K562 (cell line): ENCODE results near the gene TMEM120B. TPM values are rescaled to one million over a fixed set of nuclear protein-coding genes. Genes with fewer than 3 reads are reported as not detected.

ENCODE experiments used
- CBFB ChIP-seq: sonication (generic); formaldehyde crosslinking; IDR thresholded peaks from 2 replicates; pipeline ENCODE4 v1.4.0; 2020; ENCODE audit warnings: mild to moderate bottlenecking, missing genetic modification reagents
- ELF2 ChIP-seq: fragments of 250-450 bp; sonication (Bioruptor Pico); IDR thresholded peaks from 2 replicates; pipeline ENCODE4 v1.5.0; 2021; ENCODE audit warnings: mild to moderate bottlenecking
- EZH2 ChIP-seq: IDR thresholded peaks from 2 replicates; pipeline ENCODE4 v1.6.1; 2012; ENCODE audit warnings: low read depth, mild to moderate bottlenecking, inconsistent platforms, low read length, borderline replicate concordance
- GATA2 ChIP-seq: sonication (generic); formaldehyde crosslinking; IDR thresholded peaks from 2 replicates; pipeline ENCODE4 v1.4.0; 2020; ENCODE audit warnings: mild to moderate bottlenecking, missing genetic modification reagents
- HDAC2 ChIP-seq: fragments of 450-650 bp; IDR thresholded peaks from 2 replicates; pipeline ENCODE4 v1.6.1; 2016; ENCODE audit warnings: mild to moderate bottlenecking
- HMGN3 ChIP-seq: IDR thresholded peaks from 2 replicates; pipeline ENCODE4 v1.6.1; 2011; ENCODE audit warnings: borderline replicate concordance, low read depth, mild to moderate bottlenecking, mixed read lengths, low read length; ENCODE audit not compliant: insufficient read length; ENCODE audit errors: extremely low read depth
- KAT7 ChIP-seq: sonication (generic); formaldehyde crosslinking; IDR thresholded peaks from 2 replicates; pipeline ENCODE4 v1.8.0; 2022; ENCODE audit warnings: missing genetic modification reagents, mild to moderate bottlenecking, borderline replicate concordance
- MCM7 ChIP-seq, 2 experiments: fragments of 450-650 bp; IDR thresholded peaks; 2 replicates each; pipeline ENCODE4 v1.6.1; 2016 to 2018
- NRF1 ChIP-seq, 2 experiments: fragments of 450-650 bp; IDR thresholded peaks in 1 of 2; conservative IDR thresholded peaks in 1 of 2; 2 replicates each; pipeline ENCODE4 v1.6.1; 2014; ENCODE audit warnings: mild to moderate bottlenecking in 2 of 2
- RAD21 ChIP-seq, 2 experiments: fragments of 250-450 bp in 1 of 2; fragments of 450-650 bp in 1 of 2; sonication (Bioruptor Pico) in 1 of 2; formaldehyde crosslinking in 1 of 2; IDR thresholded peaks in 1 of 2; conservative IDR thresholded peaks in 1 of 2; 2 replicates each; pipeline versions ENCODE4 v1.4.0 to v1.8.0; 2020 to 2022; ENCODE audit warnings: mild to moderate bottlenecking in 2 of 2, moderate library complexity in 1 of 2
- RUNX1 ChIP-seq: sonication (generic); IDR thresholded peaks from 2 replicates; pipeline ENCODE4 v1.6.1; 2016; ENCODE audit warnings: antibody characterized with exemption, low read depth
- SNRNP70 ChIP-seq: fragments of 200-400 bp; formaldehyde crosslinking; optimal IDR thresholded peaks from 2 replicates; pipeline ENCODE3; 2017; ENCODE audit warnings: low read depth, low read length
- TEAD1 ChIP-seq, 2 experiments: fragments of 450-650 bp in 1 of 2; sonication (generic) in 1 of 2; formaldehyde crosslinking; IDR thresholded peaks; 2 replicates each; pipeline versions ENCODE4 v1.4.0 to v1.8.0; 2020 to 2022; ENCODE audit warnings: mild to moderate bottlenecking in 2 of 2, missing genetic modification reagents in 1 of 2
- TOE1 ChIP-seq, 2 experiments: fragments of 450-650 bp in 1 of 2; sonication (generic) in 1 of 2; formaldehyde crosslinking in 1 of 2; IDR thresholded peaks; 2 replicates each; pipeline versions ENCODE4 v1.7.1 to v1.8.0; 2016 to 2022; ENCODE audit warnings: borderline replicate concordance in 2 of 2, mild to moderate bottlenecking in 2 of 2, antibody characterized with exemption in 1 of 2, inconsistent platforms in 1 of 2, low read depth in 1 of 2, missing genetic modification reagents in 1 of 2, moderate library complexity in 1 of 2
- TSC22D4 ChIP-seq: fragments of 450-650 bp; IDR thresholded peaks from 2 replicates; pipeline ENCODE4 v1.6.1; 2016; ENCODE audit warnings: missing genetic modification characterization, missing biosample characterization, control low read depth
- ZNF778 ChIP-seq: fragments of 450-650 bp; formaldehyde crosslinking; IDR thresholded peaks from 2 replicates; pipeline ENCODE4 v1.4.0; 2020; ENCODE audit warnings: mild to moderate bottlenecking, moderate library complexity
- polyA plus RNA-seq, 8 experiments: library from polyadenylated mRNA; depleted of rRNA in 4 of 8; stranded (reverse) in 5 of 8; unstranded in 3 of 8; fragments of >200 nt; fragmentation: Nextera tagmentation in 2 of 8; fragmentation: Illumina TruSeq in 1 of 8; extraction: Ambion mirVana in 2 of 8; extraction: Trizol in 1 of 8; gene quantifications; 2 replicates each; pipeline versions ENCODE4 v1.2.1 to v1.2.3, GENCODE V29; 2011 to 2014; ENCODE audit warnings: inconsistent platforms in 1 of 8, missing spikeins in 1 of 8
- total RNA-seq, 7 experiments: library from RNA; depleted of rRNA in 6 of 7; stranded (reverse); fragments of >200 nt in 6 of 7; fragmentation: Illumina TruSeq in 2 of 7; extraction: Trizol in 2 of 7; gene quantifications; 2 replicates each; pipeline versions ENCODE4 v1.2.1 to v1.2.3, GENCODE V29; 2011 to 2021; ENCODE audit warnings: low replicate concordance in 1 of 7
- TF ChIP-seq, protein P1 (sequence below), 2 experiments: fragments of 450-650 bp; IDR thresholded peaks; 2 replicates each; pipeline ENCODE4 v1.6.1; 2016
- TF ChIP-seq, protein P2 (sequence below), 3 experiments: fragments of 200-800 bp in 1 of 3; fragments of 250-450 bp in 1 of 3; fragments of 450-650 bp in 1 of 3; sonication (Bioruptor Pico) in 1 of 3; sonication (Bioruptor generic) in 1 of 3; formaldehyde crosslinking in 1 of 3; IDR thresholded peaks; 2 replicates each; pipeline versions ENCODE4 v1.6.1 to v1.8.0; 2016 to 2022; ENCODE audit warnings: mild to moderate bottlenecking in 2 of 3, missing genetic modification characterization in 2 of 3, missing compliant biosample characterization in 1 of 3, moderate library complexity in 1 of 3
- TF ChIP-seq, protein P3 (sequence below): fragments of 250-450 bp; sonication (Bioruptor Pico); IDR thresholded peaks from 2 replicates; pipeline ENCODE4 v1.5.0; 2021; ENCODE audit warnings: mild to moderate bottlenecking, borderline replicate concordance

TMEM120B gene
- total and polyA plus RNA-seq, 9 of the 15 experiments (the other 6 are each of a cell fraction or from before 2014, with no cell fraction given) = 1.7 to 18.6 (median 7.4) TPM

DNA sequence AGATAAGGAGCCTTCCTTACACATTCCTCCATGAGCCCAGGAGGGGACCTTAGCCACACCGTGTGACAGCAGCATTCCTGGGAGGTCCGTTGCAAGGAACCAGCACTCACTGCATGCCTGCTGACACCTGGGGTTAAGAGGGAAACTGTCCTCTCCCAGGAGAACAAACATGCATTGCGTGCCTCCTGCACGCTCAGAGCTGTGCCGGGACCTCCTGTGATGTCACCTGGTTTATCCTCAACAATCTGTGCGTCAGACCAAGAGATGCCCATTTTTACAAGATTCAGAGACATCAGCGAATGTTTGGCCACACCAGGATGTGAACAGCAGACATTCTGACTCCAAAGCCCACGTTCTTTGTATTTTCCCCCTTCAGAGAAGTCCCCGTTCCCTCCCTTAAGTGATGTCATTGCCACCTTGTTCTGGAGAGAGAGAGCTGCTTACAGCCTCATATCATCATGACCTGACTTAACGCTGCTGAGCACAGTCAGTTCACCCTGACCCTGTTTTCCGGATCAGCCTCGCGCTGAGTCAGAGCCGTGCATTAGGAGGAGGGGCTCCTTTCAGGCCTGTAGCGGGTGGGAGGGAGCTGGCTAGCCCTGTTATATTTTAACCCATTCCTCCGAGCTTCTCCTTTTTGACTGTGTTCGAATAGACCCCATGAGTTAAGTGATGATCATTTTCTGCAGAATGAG is 36.2 kb downstream of the TMEM120B start (continued):
- TF ChIP-seq, protein P1, sequence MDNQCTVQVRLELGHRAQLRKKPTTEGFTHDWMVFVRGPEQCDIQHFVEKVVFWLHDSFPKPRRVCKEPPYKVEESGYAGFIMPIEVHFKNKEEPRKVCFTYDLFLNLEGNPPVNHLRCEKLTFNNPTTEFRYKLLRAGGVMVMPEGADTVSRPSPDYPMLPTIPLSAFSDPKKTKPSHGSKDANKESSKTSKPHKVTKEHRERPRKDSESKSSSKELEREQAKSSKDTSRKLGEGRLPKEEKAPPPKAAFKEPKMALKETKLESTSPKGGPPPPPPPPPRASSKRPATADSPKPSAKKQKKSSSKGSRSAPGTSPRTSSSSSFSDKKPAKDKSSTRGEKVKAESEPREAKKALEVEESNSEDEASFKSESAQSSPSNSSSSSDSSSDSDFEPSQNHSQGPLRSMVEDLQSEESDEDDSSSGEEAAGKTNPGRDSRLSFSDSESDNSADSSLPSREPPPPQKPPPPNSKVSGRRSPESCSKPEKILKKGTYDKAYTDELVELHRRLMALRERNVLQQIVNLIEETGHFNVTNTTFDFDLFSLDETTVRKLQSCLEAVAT (IDR thresholded peaks at IDR 0.05) = no peak
- TF ChIP-seq RUNX1 = no peak
- no peak for TF ChIP-seq ZNF778 (CRISPR knock-in tag)
- TF ChIP-seq MCM7 (IDR thresholded peaks at IDR 0.05) = no peak
- peak; percentile 43; the same call in 1 of the 2 replicates for TF ChIP-seq TOE1 (IDR thresholded peaks at IDR 0.05; ENCODE audit: borderline replicate concordance)
- no peak for TF ChIP-seq TOE1 (CRISPR knock-in tag; IDR thresholded peaks at IDR 0.05; ENCODE audit: borderline replicate concordance, low read depth)
- no peak for TF ChIP-seq TSC22D4 (tag)
- TF ChIP-seq GATA2 = no peak
- 0 out of 4 replicates have a peak, but pooled peaks have one; percentile 5 to 51 for TF ChIP-seq TEAD1 (CRISPR knock-in tag; IDR thresholded peaks at IDR 0.05)
- no peak for TF ChIP-seq EZH2
- TF ChIP-seq CBFB (CRISPR knock-in tag) = no peak
- no peak for TF ChIP-seq KAT7 (CRISPR knock-in tag)
- TF ChIP-seq, protein P2, sequence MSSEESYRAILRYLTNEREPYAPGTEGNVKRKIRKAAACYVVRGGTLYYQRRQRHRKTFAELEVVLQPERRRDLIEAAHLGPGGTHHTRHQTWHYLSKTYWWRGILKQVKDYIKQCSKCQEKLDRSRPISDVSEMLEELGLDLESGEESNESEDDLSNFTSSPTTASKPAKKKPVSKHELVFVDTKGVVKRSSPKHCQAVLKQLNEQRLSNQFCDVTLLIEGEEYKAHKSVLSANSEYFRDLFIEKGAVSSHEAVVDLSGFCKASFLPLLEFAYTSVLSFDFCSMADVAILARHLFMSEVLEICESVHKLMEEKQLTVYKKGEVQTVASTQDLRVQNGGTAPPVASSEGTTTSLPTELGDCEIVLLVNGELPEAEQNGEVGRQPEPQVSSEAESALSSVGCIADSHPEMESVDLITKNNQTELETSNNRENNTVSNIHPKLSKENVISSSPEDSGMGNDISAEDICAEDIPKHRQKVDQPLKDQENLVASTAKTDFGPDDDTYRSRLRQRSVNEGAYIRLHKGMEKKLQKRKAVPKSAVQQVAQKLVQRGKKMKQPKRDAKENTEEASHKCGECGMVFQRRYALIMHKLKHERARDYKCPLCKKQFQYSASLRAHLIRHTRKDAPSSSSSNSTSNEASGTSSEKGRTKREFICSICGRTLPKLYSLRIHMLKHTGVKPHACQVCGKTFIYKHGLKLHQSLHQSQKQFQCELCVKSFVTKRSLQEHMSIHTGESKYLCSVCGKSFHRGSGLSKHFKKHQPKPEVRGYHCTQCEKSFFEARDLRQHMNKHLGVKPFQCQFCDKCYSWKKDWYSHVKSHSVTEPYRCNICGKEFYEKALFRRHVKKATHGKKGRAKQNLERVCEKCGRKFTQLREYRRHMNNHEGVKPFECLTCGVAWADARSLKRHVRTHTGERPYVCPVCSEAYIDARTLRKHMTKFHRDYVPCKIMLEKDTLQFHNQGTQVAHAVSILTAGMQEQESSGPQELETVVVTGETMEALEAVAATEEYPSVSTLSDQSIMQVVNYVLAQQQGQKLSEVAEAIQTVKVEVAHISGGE (CRISPR knock-in tag; IDR thresholded peaks at IDR 0.05) = peak in 1 of 3 experiments; percentile 24; a peak in 1 of 6 replicates
- no peak for TF ChIP-seq SNRNP70
- TF ChIP-seq ELF2 (CRISPR knock-in tag) = no peak
- no peak for TF ChIP-seq RAD21 (CRISPR knock-in tag; conservative IDR thresholded peaks at IDR 0.05 in 1 of 2, IDR thresholded peaks at IDR 0.05 in 1 of 2)
- TF ChIP-seq NRF1 (conservative IDR thresholded peaks at IDR 0.05 in 1 of 2, IDR thresholded peaks at IDR 0.05 in 1 of 2) = peak; percentile 64 to 65
- TF ChIP-seq HDAC2 = no peak; the same call in none of the 2 replicates
- TF ChIP-seq HMGN3 = no peak
- TF ChIP-seq, protein P3, sequence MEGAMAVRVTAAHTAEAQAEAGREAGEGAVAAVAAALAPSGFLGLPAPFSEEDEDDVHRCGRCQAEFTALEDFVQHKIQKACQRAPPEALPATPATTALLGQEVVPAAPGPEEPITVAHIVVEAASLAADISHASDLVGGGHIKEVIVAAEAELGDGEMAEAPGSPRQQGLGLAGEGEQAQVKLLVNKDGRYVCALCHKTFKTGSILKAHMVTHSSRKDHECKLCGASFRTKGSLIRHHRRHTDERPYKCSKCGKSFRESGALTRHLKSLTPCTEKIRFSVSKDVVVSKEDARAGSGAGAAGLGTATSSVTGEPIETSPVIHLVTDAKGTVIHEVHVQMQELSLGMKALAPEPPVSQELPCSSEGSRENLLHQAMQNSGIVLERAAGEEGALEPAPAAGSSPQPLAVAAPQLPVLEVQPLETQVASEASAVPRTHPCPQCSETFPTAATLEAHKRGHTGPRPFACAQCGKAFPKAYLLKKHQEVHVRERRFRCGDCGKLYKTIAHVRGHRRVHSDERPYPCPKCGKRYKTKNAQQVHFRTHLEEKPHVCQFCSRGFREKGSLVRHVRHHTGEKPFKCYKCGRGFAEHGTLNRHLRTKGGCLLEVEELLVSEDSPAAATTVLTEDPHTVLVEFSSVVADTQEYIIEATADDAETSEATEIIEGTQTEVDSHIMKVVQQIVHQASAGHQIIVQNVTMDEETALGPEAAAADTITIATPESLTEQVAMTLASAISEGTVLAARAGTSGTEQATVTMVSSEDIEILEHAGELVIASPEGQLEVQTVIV (CRISPR knock-in tag) = no peak
